ENCODE measurements around the gene YBX2. TPM values are rescaled to one million over a fixed set of nuclear protein-coding genes. Genes with fewer than 3 reads are reported as not detected.

The YBX2 gene
- total and polyA plus RNA-seq, 10 donors = 0.09 to 0.40 (median 0.16) TPM; not detected in 4

DNA sequence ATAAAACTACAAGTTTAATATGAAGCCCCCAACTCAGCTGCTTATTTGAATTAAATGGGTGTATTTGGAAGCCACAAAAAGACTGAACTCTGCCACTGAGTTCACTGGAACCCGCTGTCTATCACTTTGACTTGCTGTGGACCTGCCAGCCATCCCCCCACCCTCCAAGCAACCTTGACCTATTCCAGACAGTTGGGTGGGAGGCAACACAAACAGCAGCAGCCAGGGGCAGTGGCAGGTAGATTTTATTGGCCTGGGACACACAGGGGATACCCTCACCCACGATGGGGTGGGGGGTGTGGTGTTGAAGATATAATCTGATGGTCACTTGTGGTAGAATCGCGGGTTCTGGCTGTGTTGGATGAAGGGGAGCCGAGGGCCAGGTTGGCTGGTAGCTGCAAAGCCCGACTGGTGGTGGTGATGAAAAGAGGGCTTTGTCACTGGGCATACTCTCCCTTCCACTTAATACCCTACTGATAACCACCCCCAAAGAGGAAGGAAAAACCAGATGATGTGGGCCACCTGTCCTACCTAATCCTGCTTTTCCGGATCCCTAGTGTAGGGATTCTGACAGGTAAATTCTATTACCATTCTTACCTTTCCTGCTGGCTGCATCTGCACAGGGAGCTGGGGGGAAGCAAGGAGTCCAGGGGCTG lies 18.1 kb upstream of the YBX2 start:
- DNase-seq = no peak
- intact Hi-C loops (cut with DNase I; ENCODE audit: low total_unique reads) = no loop called here
- H3K9me3 ChIP-seq = no peaks in the 10 kb centered on the region
- H3K36me3 ChIP-seq = peaks cover 0 to 69% (median 54%) of the 10 kb centered on the region in 6 donors
- TF ChIP-seq POLR2AphosphoS5 (IDR thresholded peaks at IDR 0.05) = peak in 1 of 3 donors; percentile 20
- TF ChIP-seq, protein P1, sequence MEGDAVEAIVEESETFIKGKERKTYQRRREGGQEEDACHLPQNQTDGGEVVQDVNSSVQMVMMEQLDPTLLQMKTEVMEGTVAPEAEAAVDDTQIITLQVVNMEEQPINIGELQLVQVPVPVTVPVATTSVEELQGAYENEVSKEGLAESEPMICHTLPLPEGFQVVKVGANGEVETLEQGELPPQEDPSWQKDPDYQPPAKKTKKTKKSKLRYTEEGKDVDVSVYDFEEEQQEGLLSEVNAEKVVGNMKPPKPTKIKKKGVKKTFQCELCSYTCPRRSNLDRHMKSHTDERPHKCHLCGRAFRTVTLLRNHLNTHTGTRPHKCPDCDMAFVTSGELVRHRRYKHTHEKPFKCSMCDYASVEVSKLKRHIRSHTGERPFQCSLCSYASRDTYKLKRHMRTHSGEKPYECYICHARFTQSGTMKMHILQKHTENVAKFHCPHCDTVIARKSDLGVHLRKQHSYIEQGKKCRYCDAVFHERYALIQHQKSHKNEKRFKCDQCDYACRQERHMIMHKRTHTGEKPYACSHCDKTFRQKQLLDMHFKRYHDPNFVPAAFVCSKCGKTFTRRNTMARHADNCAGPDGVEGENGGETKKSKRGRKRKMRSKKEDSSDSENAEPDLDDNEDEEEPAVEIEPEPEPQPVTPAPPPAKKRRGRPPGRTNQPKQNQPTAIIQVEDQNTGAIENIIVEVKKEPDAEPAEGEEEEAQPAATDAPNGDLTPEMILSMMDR (IDR thresholded peaks at IDR 0.05 in 8 of 11, conservative IDR thresholded peaks at IDR 0.05 in 3 of 11) = no peak
- H3K4me3 ChIP-seq = no peak overlapping the region
- no peaks in the 10 kb centered on the region for H3K27me3 ChIP-seq (replicated peaks in 1 of 7)
- WGBS, 5 donors = 61 to 89% (median 80%) methylated on average over 7 of the region's 7 CpGs
- peaks cover 40 to 87% (median 70%) of the 10 kb centered on the region in 6 donors for H3K4me1 ChIP-seq
- H3K27ac ChIP-seq = peak overlapping the region in 2 of 8 donors; percentile 93 to 99

DNA sequence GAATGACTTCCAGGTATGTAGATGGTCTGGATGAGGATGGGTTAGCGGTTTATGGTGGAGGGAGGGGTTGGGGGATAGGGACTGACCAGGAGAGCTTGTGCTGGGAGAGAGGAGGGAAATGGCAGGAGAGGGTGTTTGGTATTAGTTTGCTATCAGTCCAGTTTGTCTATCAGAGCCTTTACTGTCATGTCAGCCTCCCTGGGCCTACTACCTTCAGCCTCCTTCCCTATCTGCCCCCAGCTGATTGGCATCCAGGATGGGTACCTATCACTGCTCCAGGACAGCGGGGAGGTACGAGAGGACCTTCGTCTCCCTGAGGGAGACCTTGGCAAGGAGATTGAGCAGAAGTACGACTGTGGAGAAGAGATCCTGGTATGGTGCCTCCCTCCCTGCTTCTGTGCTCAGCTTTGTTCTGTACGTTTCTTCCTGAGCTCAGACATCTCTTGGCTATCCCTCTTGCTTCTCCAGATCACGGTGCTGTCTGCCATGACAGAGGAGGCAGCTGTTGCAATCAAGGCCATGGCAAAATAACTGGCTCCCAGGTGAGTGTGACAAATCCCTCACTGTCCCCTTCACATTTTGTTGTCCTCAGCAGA lies 16.8 kb upstream of the YBX2 start:
- Histone ChIP-seq H3K36me3 (peaks cover 0 to 58% (median 46%) of the 10 kb centered on the region in 6 donors), H3K4me1 (peaks cover 41 to 80% (median 69%) of the 10 kb centered on the region in 6 donors), H3K27ac (peak overlapping the region in 3 of 8 donors; percentile 34 to 100 (median 99)), H3K4me3 (no peak overlapping the region), H3K9me3 (no peaks in the 10 kb centered on the region), H3K27me3 (replicated peaks in 1 of 7) (no peaks in the 10 kb centered on the region)
- no peak for DNase-seq
- 76 to 90% (median 85%) methylated on average over 7 of the region's 7 CpGs for WGBS, 5 donors
- TF ChIP-seq POLR2A (IDR thresholded peaks at IDR 0.05) (no peak), POLR2AphosphoS5 (IDR thresholded peaks at IDR 0.05) (no peak)
- TF ChIP-seq, protein P1 (IDR thresholded peaks at IDR 0.05 in 8 of 11, conservative IDR thresholded peaks at IDR 0.05 in 3 of 11) = no peak
- intact Hi-C loops (cut with DNase I; ENCODE audit: low total_unique reads) = no loop called here

DNA sequence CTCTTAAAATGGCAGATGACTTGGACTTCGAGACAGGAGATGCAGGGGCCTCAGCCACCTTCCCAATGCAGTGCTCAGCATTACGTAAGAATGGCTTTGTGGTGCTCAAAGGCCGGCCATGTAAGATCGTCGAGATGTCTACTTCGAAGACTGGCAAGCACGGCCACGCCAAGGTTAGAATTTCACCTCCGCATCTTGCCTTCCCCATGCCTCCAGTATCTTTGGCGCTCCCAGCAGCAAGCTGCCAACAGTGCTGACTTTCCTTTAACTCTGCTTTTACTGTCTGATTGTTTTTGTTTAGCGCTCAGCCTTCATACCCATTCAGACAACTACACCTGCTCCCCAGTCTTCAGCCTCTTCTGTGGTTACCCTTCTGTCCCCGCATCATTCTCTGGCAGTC lies 15.2 kb upstream of the YBX2 start:
- no peaks in the 10 kb centered on the region for H3K9me3 ChIP-seq
- WGBS, 5 donors = 75 to 85% (median 79%) methylated on average over 12 of the region's 12 CpGs
- intact Hi-C loops (cut with DNase I; ENCODE audit: low total_unique reads) = loop anchor here (10.0 kb wide), 1 partner anchor 265 kb away; the partner anchor contains the start of gene SLC16A11
- TF ChIP-seq, protein P1 (IDR thresholded peaks at IDR 0.05 in 8 of 11, conservative IDR thresholded peaks at IDR 0.05 in 3 of 11) = no peak
- peak in 1 of 3 donors; percentile 8 for TF ChIP-seq POLR2AphosphoS5 (IDR thresholded peaks at IDR 0.05)
- H3K27ac ChIP-seq = peak overlapping the region in 7 of 8 donors; percentile 5 to 100 (median 99)
- peak overlapping the region in 6 of 8 donors; percentile 90 to 97 (median 92) for H3K4me3 ChIP-seq
- peaks cover 38 to 75% (median 63%) of the 10 kb centered on the region in 6 donors for H3K4me1 ChIP-seq
- peaks cover 0 to 52% (median 46%) of the 10 kb centered on the region in 6 donors for H3K36me3 ChIP-seq
- no peaks in the 10 kb centered on the region for H3K27me3 ChIP-seq (replicated peaks in 1 of 7)
- no peak for DNase-seq

Measured in spleen (tissue), 11 donors.